HCT116 (cell line): ENCODE data around the gene HSCB. TPM values are rescaled to one million over a fixed set of nuclear protein-coding genes. Genes with fewer than 3 reads are reported as not detected.

Experiments
- ATAC-seq: fragments of 200-7000 bp; cut with Tn5 transposase; 2 replicates; pipeline ENCODE4 v1.9.1; 2020; ENCODE audit warnings: mild to moderate bottlenecking, moderate library complexity
- BruUV-seq: library from RNA; stranded (reverse); fragments of 400-500 nt; replicated peaks from 2 replicates; lab custom pipeline; 2021; lab: Mats Ljungman, UMichigan
- CTCF ChIA-PET: fragments of 300-600 bp; sonication (Branson Sonifier 250); formaldehyde crosslinking; loops from one replicate; lab custom pipeline; 2021; ENCODE audit warnings: antibody characterized with exemption; lab: Charles Lee
- POLR2A ChIA-PET: fragments of 300-600, 350-600 bp; sonication (Branson Sonifier 250); formaldehyde crosslinking; loops from one replicate; lab custom pipeline; 2021; ENCODE audit warnings: antibody characterized with exemption; lab: Charles Lee
- RAD21 ChIA-PET, 2 experiments: fragments of 300-600 bp; sonication (Branson Sonifier 250); formaldehyde crosslinking; loops; one replicate each; lab custom pipeline; 2023; ENCODE audit warnings: low total read pairs in 2 of 2; ENCODE audit not compliant: uncharacterized antibody in 2 of 2, unreplicated experiment in 2 of 2, low non-redundant PET in 1 of 2; lab: Charles Lee
- DNase-seq: peaks from one replicate; pipeline ENCODE4 v3.0.0-alpha.2; 2010; ENCODE audit warnings: low read depth, low spot score
- H2AFZ ChIP-seq: fragments of 200-600 bp; shearing (Covaris generic), sonication (generic); 2 replicates; pipeline ENCODE4 v1.6.1; 2017; ENCODE audit warnings: low read depth, mixed run types, mixed read lengths, antibody characterized with exemption, low read length; ENCODE audit not compliant: poor library complexity, severe bottlenecking
- H3K27ac ChIP-seq: 2 replicates; pipeline ENCODE4 v1.5.1; 2012; ENCODE audit warnings: low read depth, low read length
- H3K27me3 ChIP-seq: fragments of 200-600 bp; sonication (generic); 2 replicates; pipeline ENCODE4 v1.6.1; 2016; ENCODE audit warnings: mixed run types, low read length, mixed read lengths; ENCODE audit not compliant: insufficient read depth
- H3K36me3 ChIP-seq, 2 experiments: fragments of 200-500 bp in 1 of 2; fragments of 200-600 bp in 1 of 2; sonication (Bioruptor generic) in 1 of 2; sonication (generic) in 1 of 2; 2 replicates each; pipeline versions ENCODE4 v1.5.1 to v1.6.1; 2014 to 2016; ENCODE audit warnings: low read length in 2 of 2, inconsistent platforms in 1 of 2, mixed read lengths in 1 of 2, mixed run types in 1 of 2; ENCODE audit not compliant: insufficient read depth in 2 of 2, control insufficient read depth in 1 of 2
- H3K4me1 ChIP-seq, 2 experiments: fragments of 200-600 bp in 1 of 2; sonication (generic) in 1 of 2; 2 replicates each; pipeline versions ENCODE4 v1.5.1 to v1.6.1; 2012 to 2017; ENCODE audit warnings: low read length in 2 of 2, inconsistent platforms in 1 of 2, mild to moderate bottlenecking in 1 of 2, mixed read lengths in 1 of 2, mixed run types in 1 of 2, moderate library complexity in 1 of 2; ENCODE audit not compliant: insufficient read depth in 2 of 2, control insufficient read depth in 1 of 2
- H3K4me2 ChIP-seq: fragments of 200-600 bp; sonication (generic); 2 replicates; pipeline ENCODE4 v1.6.1; 2017; ENCODE audit warnings: mixed run types, low read length, mixed read lengths
- H3K4me3 ChIP-seq, 2 experiments: fragments of 200-600 bp in 1 of 2; sonication (generic) in 1 of 2; replicated peaks in 1 of 2; 2 replicates each; pipeline ENCODE4 v1.5.1; 2011 to 2016; ENCODE audit warnings: low read length in 2 of 2, control low read depth in 1 of 2, low read depth in 1 of 2, mild to moderate bottlenecking in 1 of 2, mixed read lengths in 1 of 2, mixed run types in 1 of 2
- H3K79me2 ChIP-seq: fragments of 200-600 bp; sonication (generic); 2 replicates; pipeline ENCODE4 v1.6.1; 2017; ENCODE audit warnings: mild to moderate bottlenecking, mixed run types, low read length, moderate library complexity, mixed read lengths; ENCODE audit not compliant: insufficient read depth
- H3K9ac ChIP-seq: fragments of 200-600 bp; sonication (generic); 2 replicates; pipeline ENCODE4 v1.6.1; 2016; ENCODE audit warnings: low read length, mixed read lengths
- H3K9me2 ChIP-seq: fragments of 200-600 bp; sonication (generic), shearing (Covaris generic); 2 replicates; pipeline ENCODE4 v1.6.1; 2017; ENCODE audit warnings: mixed run types, mild to moderate bottlenecking, moderate library complexity; ENCODE audit not compliant: insufficient read depth
- H3K9me3 ChIP-seq, 2 experiments: fragments of 200-500 bp in 1 of 2; fragments of 200-600 bp in 1 of 2; sonication (Bioruptor generic) in 1 of 2; sonication (generic) in 1 of 2; 2 replicates each; pipeline ENCODE4 v1.6.1; 2014 to 2017; ENCODE audit warnings: low read length in 2 of 2, mixed read lengths in 2 of 2, inconsistent platforms in 1 of 2, low read depth in 1 of 2, mild to moderate bottlenecking in 1 of 2, mixed run types in 1 of 2, moderate library complexity in 1 of 2; ENCODE audit not compliant: control insufficient read depth in 1 of 2, insufficient read depth in 1 of 2
- H4K20me1 ChIP-seq: fragments of 200-600 bp; sonication (generic), shearing (Covaris generic); 2 replicates; pipeline ENCODE4 v1.6.1; 2017; ENCODE audit warnings: mixed run types, mild to moderate bottlenecking, moderate library complexity; ENCODE audit not compliant: insufficient read depth
- ATF3 ChIP-seq: IDR thresholded peaks from 2 replicates; pipeline ENCODE4 v1.6.1; 2012
- CBX3 ChIP-seq: IDR thresholded peaks from 2 replicates; pipeline ENCODE4 v1.6.1; 2012; ENCODE audit warnings: low read depth
- CEBPB ChIP-seq: IDR thresholded peaks from 2 replicates; pipeline ENCODE4 v1.6.1; 2012; ENCODE audit warnings: low read depth
- ELF1 ChIP-seq: IDR thresholded peaks from 2 replicates; pipeline ENCODE4 v1.6.1; 2012; ENCODE audit warnings: low read depth, borderline replicate concordance
- EZH2 ChIP-seq: fragments of 200-600 bp; sonication (generic); IDR thresholded peaks from 2 replicates; pipeline ENCODE4 v1.6.1; 2017; ENCODE audit warnings: antibody characterized with exemption, mixed run types
- EZH2phosphoT487 ChIP-seq: fragments of 200-600 bp; IDR thresholded peaks from 2 replicates; pipeline ENCODE4 v1.6.1; 2018; ENCODE audit warnings: antibody characterized with exemption, borderline replicate concordance
- FOSL1 ChIP-seq: IDR thresholded peaks from 2 replicates; pipeline ENCODE4 v1.6.1; 2012; ENCODE audit warnings: low read depth
- JUND ChIP-seq: IDR thresholded peaks from 2 replicates; pipeline ENCODE4 v1.6.1; 2012
- POLR2AphosphoS5 ChIP-seq: IDR thresholded peaks from 2 replicates; pipeline ENCODE4 v1.6.1; 2011; ENCODE audit warnings: mild to moderate bottlenecking, low read depth, low read length, moderate library complexity
- RAD21 ChIP-seq: IDR thresholded peaks from 2 replicates; pipeline ENCODE4 v1.6.1; 2012; ENCODE audit warnings: low read depth, mild to moderate bottlenecking
- REST ChIP-seq: IDR thresholded peaks from 2 replicates; pipeline ENCODE4 v1.6.1; 2012; ENCODE audit warnings: low read depth
- SIN3A ChIP-seq: IDR thresholded peaks from 2 replicates; pipeline ENCODE4 v1.6.1; 2012; ENCODE audit warnings: low read depth
- SP1 ChIP-seq: IDR thresholded peaks from 2 replicates; pipeline ENCODE4 v1.6.1; 2012; ENCODE audit warnings: low read depth
- SRF ChIP-seq: IDR thresholded peaks from 2 replicates; pipeline ENCODE4 v1.6.1; 2012; ENCODE audit warnings: low read depth
- TCF7L2 ChIP-seq: IDR thresholded peaks from 2 replicates; pipeline ENCODE4 v1.7.0; 2011; ENCODE audit warnings: borderline replicate concordance, inconsistent platforms; ENCODE audit not compliant: insufficient read depth, insufficient read length; ENCODE audit errors: extremely low read depth
- YY1 ChIP-seq: IDR thresholded peaks from 2 replicates; pipeline ENCODE4 v1.6.1; 2011; ENCODE audit warnings: low read length, low read depth, moderate library complexity, mild to moderate bottlenecking; ENCODE audit not compliant: insufficient replicate concordance; ENCODE audit errors: extremely low read depth
- ZBTB33 ChIP-seq: IDR thresholded peaks from 2 replicates; pipeline ENCODE4 v1.6.1; 2011; ENCODE audit warnings: mild to moderate bottlenecking, low read length, moderate library complexity; ENCODE audit not compliant: insufficient replicate concordance; ENCODE audit errors: extremely low read depth
- ZFX ChIP-seq: fragments of 450-650 bp; IDR thresholded peaks from 2 replicates; pipeline ENCODE4 v1.6.1; 2017
- intact Hi-C: fragments of 100-400 bp; cut with micrococcal nuclease; formaldehyde crosslinking; loops from 2 replicates; pipeline ENCODE4 v1.10.0; 2022
- total RNA-seq: library from RNA; stranded (reverse); gene quantifications from one replicate; pipeline ENCODE4 v1.2.1, GENCODE V29; 2021; ENCODE audit not compliant: unreplicated experiment
- TF ChIP-seq, protein P1 (sequence below): IDR thresholded peaks from 2 replicates; pipeline ENCODE4 v1.6.1; 2012

The HSCB gene
- total RNA-seq, 1 experiment from 2014 or later, result 14.5 TPM

DNA sequence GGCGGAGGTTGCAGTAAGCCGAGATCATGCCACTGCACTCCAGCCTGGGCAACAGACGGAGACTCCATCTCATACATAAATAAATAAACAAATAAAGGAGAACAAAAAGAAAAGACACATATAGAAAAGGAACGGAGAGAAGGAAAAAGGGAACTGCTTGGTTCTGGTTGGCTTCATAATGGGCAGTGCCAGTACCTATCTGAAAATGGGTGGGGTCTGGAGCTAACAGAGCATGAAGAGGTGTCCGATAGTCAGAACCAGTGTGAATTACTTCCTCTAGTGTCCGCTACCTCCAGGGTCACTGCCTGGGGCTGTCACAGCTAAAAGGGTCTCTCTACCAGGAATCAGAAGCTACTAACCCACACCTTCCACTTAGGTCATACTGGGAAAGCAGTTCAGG is 35.0 kb upstream of the HSCB start:
- ChIA-PET RAD21 (no interaction called here), POLR2A (no interaction called here), CTCF (no interaction called here)
- Histone ChIP-seq H3K27me3 (no peaks in the 10 kb centered on the region), H3K4me1 (peaks cover 0 to 7% of the 10 kb centered on the region in 2 experiments; a peak in 2 of 4 replicates), H3K9me2 (no peaks in the 10 kb centered on the region), H3K4me3 (no peak overlapping the region), H3K4me2 (no peak overlapping the region), H2AFZ (no peak overlapping the region), H3K9me3 (no peaks in the 10 kb centered on the region), H3K9ac (no peak overlapping the region), H3K27ac (no peak overlapping the region), H4K20me1 (no peaks in the 10 kb centered on the region; the same call in 1 of the 2 replicates), H3K36me3 (peaks cover 16 to 24% of the 10 kb centered on the region in 2 experiments), H3K79me2 (no peaks in the 10 kb centered on the region)
- TF ChIP-seq, protein P1, sequence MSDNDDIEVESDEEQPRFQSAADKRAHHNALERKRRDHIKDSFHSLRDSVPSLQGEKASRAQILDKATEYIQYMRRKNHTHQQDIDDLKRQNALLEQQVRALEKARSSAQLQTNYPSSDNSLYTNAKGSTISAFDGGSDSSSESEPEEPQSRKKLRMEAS, result no peak
- TF ChIP-seq SRF (no peak), ATF3 (no peak), SP1 (no peak), POLR2AphosphoS5 (no peak), SIN3A (no peak), RAD21 (no peak), TCF7L2 (no peak), CBX3 (no peak), REST (no peak), JUND (no peak), EZH2 (no peak), CEBPB (no peak), ELF1 (no peak), ZFX (no peak), ZBTB33 (no peak), YY1 (no peak), EZH2phosphoT487 (no peak), FOSL1 (no peak)
- intact Hi-C loops, result no loop called here
- no TSS peak for BruUV-seq
- DNase-seq, result no peak
- no peak for ATAC-seq
